Memory B cell (primary cell): ENCODE measurements around the gene THRB.

Source experiments
- ATAC-seq: fragments of 150-1000 bp; cut with Tn5 transposase; 2 replicates; pipeline ENCODE4 v1.10.0; 2021; ENCODE audit warnings: low read depth, mild to moderate bottlenecking, moderate library complexity
- DNase-seq, 2 donors: peaks; one replicate each; pipeline ENCODE4 v3.0.0; 2022; ENCODE audit warnings: low spot score in 2 of 2
- H3K27ac Mint-ChIP-seq: one replicate; pipeline ENCODE4 v1.8.0; 2022; ENCODE audit warnings: mild to moderate bottlenecking, moderate library complexity, mixed read lengths
- H3K27me3 Mint-ChIP-seq: one replicate; pipeline ENCODE4 v1.8.0; 2022; ENCODE audit warnings: mixed read lengths
- H3K36me3 Mint-ChIP-seq: one replicate; pipeline ENCODE4 v1.8.0; 2022; ENCODE audit warnings: mild to moderate bottlenecking, mixed read lengths
- H3K4me1 Mint-ChIP-seq: one replicate; pipeline ENCODE4 v1.8.0; 2022; ENCODE audit warnings: mixed read lengths
- H3K4me3 Mint-ChIP-seq: one replicate; pipeline ENCODE4 v1.8.0; 2022; ENCODE audit warnings: mild to moderate bottlenecking, moderate library complexity, mixed read lengths
- H3K9me3 Mint-ChIP-seq: one replicate; pipeline ENCODE4 v1.8.0; 2022; ENCODE audit warnings: mixed read lengths

Gene THRB

DNA sequence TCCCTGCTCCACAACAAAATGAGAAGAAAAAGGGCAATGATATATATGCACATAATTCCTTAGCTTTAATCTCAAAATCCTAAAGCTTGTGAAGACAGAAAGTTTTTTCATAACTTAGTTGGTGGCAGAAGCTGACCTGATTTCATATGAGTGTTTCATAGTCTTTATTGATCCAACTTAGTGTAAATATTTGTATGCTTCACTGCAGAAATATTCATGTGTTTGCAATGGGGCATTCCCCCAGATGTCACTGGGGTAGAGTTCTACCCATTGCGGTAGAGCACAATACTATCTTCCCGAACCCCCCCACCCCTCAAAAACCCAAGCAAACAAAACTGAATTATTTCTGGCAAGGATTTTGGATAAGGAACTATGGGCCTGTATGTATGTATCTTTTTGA lies 221.2 kb downstream of the THRB start:
- Mint-ChIP-seq H3K27ac (no peak overlapping the region), H3K36me3 (no peaks in the 10 kb centered on the region), H3K9me3 (no peaks in the 10 kb centered on the region), H3K27me3 (peaks cover 3% of the 10 kb centered on the region), H3K4me3 (no peak overlapping the region), H3K4me1 (no peaks in the 10 kb centered on the region)
- no peak for DNase-seq
- no peak for ATAC-seq

DNA sequence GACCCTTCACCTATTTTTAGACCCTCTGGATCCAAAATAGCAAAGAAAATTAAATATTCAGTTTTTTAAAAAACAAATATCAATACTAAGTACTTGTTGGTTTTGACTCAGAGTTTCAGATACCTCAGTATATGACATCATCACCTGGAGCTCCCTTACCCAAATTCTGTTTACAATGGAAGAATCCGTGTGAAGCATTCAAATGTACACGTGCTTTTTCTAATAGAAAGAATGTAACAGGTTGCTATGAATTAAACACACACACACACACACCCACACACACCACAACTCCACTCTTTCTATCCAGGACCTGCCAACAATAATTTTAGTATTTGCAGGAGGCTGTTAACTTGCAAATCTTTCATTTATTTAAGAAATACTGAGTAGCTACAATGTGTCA lies 221.8 kb downstream of the THRB start:
- H3K4me1 Mint-ChIP-seq = no peaks in the 10 kb centered on the region
- ATAC-seq = no peak

GRCh38 chr3:24272408-24272807 lies 222.2 kb downstream of the THRB start:
- no peaks in the 10 kb centered on the region for H3K9me3 Mint-ChIP-seq
- no peaks in the 10 kb centered on the region for H3K36me3 Mint-ChIP-seq
- H3K4me1 Mint-ChIP-seq = no peaks in the 10 kb centered on the region
- no peak overlapping the region for H3K27ac Mint-ChIP-seq
- H3K4me3 Mint-ChIP-seq = no peak overlapping the region
- H3K27me3 Mint-ChIP-seq = peaks cover 3% of the 10 kb centered on the region
- ATAC-seq = no peak
- no peak for DNase-seq

More for the DNA sequence above, 221.8 kb downstream of the THRB start:
- Mint-ChIP-seq H3K27me3 (peaks cover 3% of the 10 kb centered on the region), H3K4me3 (no peak overlapping the region), H3K36me3 (no peaks in the 10 kb centered on the region), H3K9me3 (no peaks in the 10 kb centered on the region), H3K27ac (no peak overlapping the region)
- no peak for DNase-seq

- no peaks in the 10 kb centered on the region for H3K27me3 Mint-ChIP-seq
- no peak overlapping the region for H3K4me3 Mint-ChIP-seq
- DNase-seq (no peak), ATAC-seq (no peak)
- H3K9me3 Mint-ChIP-seq = no peaks in the 10 kb centered on the region
- H3K4me1 Mint-ChIP-seq = no peaks in the 10 kb centered on the region
- H3K36me3 Mint-ChIP-seq = no peaks in the 10 kb centered on the region
- H3K27ac Mint-ChIP-seq = no peak overlapping the region
Observed at GRCh38 chr3:24271228-24271627, 223.4 kb downstream of the THRB start.

DNA sequence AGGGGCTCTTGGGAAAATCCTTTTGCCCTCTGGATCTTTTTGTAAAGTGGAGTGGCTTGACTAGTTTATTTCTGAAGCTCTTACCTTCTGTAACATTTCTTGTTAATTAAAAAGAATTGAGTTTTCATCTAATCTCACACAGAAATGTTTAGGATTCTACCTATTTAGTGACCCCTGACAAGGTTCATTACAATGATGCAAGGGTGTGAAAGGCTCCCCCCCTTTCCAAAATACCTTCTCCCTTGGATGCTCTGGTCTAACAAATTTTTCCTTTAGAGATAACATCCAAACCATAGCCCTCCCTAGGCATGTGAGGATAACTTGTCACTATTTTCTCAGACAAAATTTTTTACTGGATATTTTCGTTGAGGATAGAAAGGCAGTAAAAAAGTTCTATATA lies 223.9 kb downstream of the THRB start:
- H3K4me3 Mint-ChIP-seq = no peak overlapping the region
- no peaks in the 10 kb centered on the region for H3K4me1 Mint-ChIP-seq
- DNase-seq (no peak), ATAC-seq (no peak)
- H3K9me3 Mint-ChIP-seq = no peaks in the 10 kb centered on the region
- H3K27me3 Mint-ChIP-seq = no peaks in the 10 kb centered on the region
- H3K27ac Mint-ChIP-seq = no peak overlapping the region
- H3K36me3 Mint-ChIP-seq = no peaks in the 10 kb centered on the region

GRCh38 chr3:24270204-24270691 lies 224.4 kb downstream of the THRB start:
- H3K4me3 Mint-ChIP-seq = no peak overlapping the region
- H3K9me3 Mint-ChIP-seq = no peaks in the 10 kb centered on the region
- ATAC-seq = no peak
- DNase-seq = no peak
- no peak overlapping the region for H3K27ac Mint-ChIP-seq
- H3K4me1 Mint-ChIP-seq = no peaks in the 10 kb centered on the region
- H3K27me3 Mint-ChIP-seq = no peaks in the 10 kb centered on the region
- H3K36me3 Mint-ChIP-seq = no peaks in the 10 kb centered on the region

DNA sequence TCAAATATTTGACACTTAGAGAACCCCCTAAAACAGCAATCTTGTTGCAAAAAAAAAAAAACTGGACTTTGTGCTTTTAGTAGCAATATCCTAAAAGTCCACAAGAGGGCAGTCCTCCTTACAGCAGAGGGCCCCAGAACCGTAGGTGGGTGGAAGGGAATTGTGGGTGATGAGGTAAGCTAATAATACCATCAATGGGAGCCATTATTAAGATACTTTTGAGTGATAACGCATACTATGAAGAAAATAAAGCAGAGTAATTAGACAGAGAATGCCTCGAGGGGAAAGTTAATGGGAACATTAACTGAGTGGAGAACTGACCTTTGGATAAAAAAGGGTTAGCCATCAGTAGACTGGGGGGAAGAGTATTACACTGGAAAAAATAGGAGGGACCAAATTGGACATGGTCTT lies 229.9 kb downstream of the THRB start:
- H3K9me3 Mint-ChIP-seq = peaks cover 1% of the 10 kb centered on the region
- no peak for DNase-seq
- H3K27ac Mint-ChIP-seq = no peak overlapping the region
- peaks cover 5% of the 10 kb centered on the region for H3K27me3 Mint-ChIP-seq
- H3K4me1 Mint-ChIP-seq = no peaks in the 10 kb centered on the region
- ATAC-seq = peak; percentile 26
- H3K4me3 Mint-ChIP-seq = no peak overlapping the region
- H3K36me3 Mint-ChIP-seq = no peaks in the 10 kb centered on the region

DNA sequence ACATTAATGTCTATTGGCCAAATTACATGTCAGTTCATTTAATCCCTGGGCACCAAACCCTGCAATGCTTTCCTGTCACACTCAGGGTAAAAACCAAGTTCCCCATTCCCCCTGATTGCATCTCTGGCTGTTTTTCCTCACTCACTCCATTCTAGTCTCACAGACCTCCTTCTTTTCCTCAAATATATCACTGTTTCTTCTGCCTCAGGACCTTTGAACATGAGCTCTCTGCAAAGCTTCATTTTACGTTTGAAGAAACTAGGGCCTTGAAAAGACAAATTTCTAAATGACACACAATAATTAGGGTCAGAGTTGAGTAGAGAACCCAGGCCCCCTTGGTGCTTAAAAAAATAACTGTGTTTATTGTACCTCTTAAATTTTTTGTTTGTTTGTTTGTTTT lies 230.6 kb downstream of the THRB start:
- H3K27me3 Mint-ChIP-seq = peaks cover 5% of the 10 kb centered on the region
- no peak overlapping the region for H3K4me3 Mint-ChIP-seq
- H3K27ac Mint-ChIP-seq = no peak overlapping the region
- ATAC-seq = no peak
- no peaks in the 10 kb centered on the region for H3K36me3 Mint-ChIP-seq
- H3K9me3 Mint-ChIP-seq = peaks cover 1% of the 10 kb centered on the region
- no peak for DNase-seq
- H3K4me1 Mint-ChIP-seq = no peaks in the 10 kb centered on the region

DNA sequence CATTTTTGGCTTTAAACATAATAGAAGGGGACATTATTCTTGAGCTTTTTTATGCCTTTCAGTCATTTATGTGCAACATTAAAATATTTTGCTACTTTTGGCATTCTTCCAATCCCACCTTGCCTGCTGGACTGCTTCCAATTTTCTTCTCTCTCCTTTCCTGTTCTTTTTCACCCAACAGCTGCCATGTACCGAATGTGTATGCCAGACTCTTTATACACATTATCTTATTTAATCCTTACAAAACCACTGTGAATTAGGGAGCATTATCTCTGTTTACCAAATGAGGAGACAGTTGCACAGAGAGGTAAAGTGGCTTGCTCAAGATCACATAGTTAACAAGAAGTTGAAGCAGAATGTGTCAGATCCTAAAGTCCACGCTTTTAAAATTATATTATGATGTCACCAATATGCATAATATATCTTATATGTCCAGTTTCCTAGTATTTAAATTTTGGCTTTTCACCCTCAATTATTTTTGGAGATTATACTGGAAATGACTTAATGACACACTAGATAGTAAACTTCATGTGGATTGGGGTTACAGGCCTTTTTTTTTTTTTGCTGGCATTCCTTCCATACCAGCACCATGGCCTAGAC lies 231.5 kb downstream of the THRB start:
- Mint-ChIP-seq H3K27ac (no peak overlapping the region), H3K27me3 (peaks cover 5% of the 10 kb centered on the region), H3K4me3 (no peak overlapping the region), H3K9me3 (peaks cover 1% of the 10 kb centered on the region), H3K4me1 (no peaks in the 10 kb centered on the region), H3K36me3 (no peaks in the 10 kb centered on the region)
- DNase-seq (no peak), ATAC-seq (no peak)

DNA sequence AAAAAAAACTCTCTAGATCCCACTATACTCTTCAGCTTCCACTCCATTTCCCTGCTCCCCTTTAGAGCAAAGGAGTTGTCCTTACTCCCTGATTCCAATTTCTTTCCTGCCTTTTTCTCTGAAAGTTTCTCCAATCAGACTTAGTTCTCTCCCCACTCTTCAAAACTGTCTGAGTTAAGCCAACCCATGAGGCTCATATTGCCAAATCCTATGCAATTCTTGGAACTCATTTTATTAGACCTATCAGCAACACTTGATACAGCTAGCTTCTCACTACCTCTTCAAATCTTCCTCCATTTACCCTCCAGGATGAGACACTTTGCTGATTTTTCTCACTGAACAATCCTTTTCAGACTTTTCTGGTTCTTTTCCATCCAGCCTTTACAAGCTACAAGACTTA lies 233.1 kb downstream of the THRB start:
- DNase-seq = no peak
- no peak overlapping the region for H3K27ac Mint-ChIP-seq
- H3K4me1 Mint-ChIP-seq = no peaks in the 10 kb centered on the region
- no peak overlapping the region for H3K4me3 Mint-ChIP-seq
- no peaks in the 10 kb centered on the region for H3K36me3 Mint-ChIP-seq
- no peak for ATAC-seq
- peaks cover 5% of the 10 kb centered on the region for H3K27me3 Mint-ChIP-seq
- peaks cover 1% of the 10 kb centered on the region for H3K9me3 Mint-ChIP-seq

DNA sequence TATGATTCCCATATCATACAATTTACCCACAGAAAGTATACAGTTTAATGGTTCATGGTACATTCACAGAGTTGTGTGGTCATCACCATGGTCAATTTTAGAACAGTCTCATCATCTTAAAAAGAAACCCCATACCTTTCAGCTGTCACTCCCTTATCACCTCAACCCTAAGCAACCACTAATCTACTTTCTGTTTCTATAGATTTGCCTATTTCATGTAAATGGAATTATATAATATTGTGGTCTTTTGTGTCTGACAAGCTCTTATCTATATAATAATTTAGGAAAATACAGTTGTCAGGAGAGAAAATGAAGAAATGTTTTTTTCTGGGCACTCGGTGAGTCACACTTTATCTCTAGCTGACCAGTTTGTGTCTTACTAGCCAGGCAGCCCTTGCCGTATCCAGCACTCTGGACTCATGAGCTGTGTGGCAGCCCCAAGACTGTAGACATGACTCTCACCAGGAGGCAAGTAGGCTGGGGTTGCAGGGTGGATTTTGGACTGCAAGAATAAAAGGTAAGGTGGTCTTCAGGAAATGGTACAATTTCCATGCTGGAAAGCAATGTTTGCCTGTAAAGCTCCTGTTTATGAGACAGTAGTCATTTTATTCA lies 234.6 kb downstream of the THRB start:
- Mint-ChIP-seq H3K4me1 (no peaks in the 10 kb centered on the region), H3K9me3 (peaks cover 1% of the 10 kb centered on the region), H3K27ac (no peak overlapping the region), H3K27me3 (peaks cover 5% of the 10 kb centered on the region), H3K4me3 (no peak overlapping the region), H3K36me3 (no peaks in the 10 kb centered on the region)
- DNase-seq (no peak), ATAC-seq (no peak)

- Mint-ChIP-seq H3K27ac (no peak overlapping the region), H3K36me3 (no peaks in the 10 kb centered on the region), H3K9me3 (no peaks in the 10 kb centered on the region), H3K4me1 (no peaks in the 10 kb centered on the region), H3K27me3 (peaks cover under 1% of the 10 kb centered on the region), H3K4me3 (no peak overlapping the region)
- DNase-seq = no peak
- ATAC-seq = no peak
Observed at GRCh38 chr3:24258727-24259600, 235.7 kb downstream of the THRB start.

GRCh38 chr3:24258260-24258659 lies 236.4 kb downstream of the THRB start:
- DNase-seq (no peak), ATAC-seq (no peak)
- H3K9me3 Mint-ChIP-seq = no peaks in the 10 kb centered on the region
- no peak overlapping the region for H3K27ac Mint-ChIP-seq
- H3K4me1 Mint-ChIP-seq = no peaks in the 10 kb centered on the region
- no peaks in the 10 kb centered on the region for H3K27me3 Mint-ChIP-seq
- H3K4me3 Mint-ChIP-seq = no peak overlapping the region
- H3K36me3 Mint-ChIP-seq = no peaks in the 10 kb centered on the region

DNA sequence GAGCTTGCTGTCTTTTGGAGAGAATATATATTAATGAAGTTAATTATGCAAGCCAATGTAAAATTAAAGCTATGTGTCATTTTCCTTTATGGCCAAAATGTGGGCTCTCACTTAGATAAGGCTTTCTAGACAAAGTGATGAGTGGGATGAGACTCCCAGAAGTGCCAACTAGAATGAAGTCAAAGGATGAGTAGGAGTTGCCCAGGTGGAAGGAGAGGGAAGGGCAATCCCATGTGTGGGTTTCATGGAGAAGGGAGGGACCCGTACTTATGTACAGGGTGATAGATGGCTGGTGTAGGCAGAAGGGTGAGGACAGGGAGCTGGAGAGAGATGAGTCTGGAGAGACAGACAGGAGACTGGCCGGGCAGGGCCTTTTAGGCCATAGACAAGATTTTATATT lies 239.2 kb downstream of the THRB start:
- Mint-ChIP-seq H3K36me3 (no peaks in the 10 kb centered on the region), H3K27ac (no peak overlapping the region), H3K9me3 (no peaks in the 10 kb centered on the region), H3K4me1 (no peaks in the 10 kb centered on the region), H3K4me3 (no peak overlapping the region), H3K27me3 (no peaks in the 10 kb centered on the region)
- ATAC-seq = no peak
- DNase-seq = no peak
